ENCODE measurements around the gene QTRT2. TPM values are rescaled to one million over a fixed set of nuclear protein-coding genes. Genes with fewer than 3 reads are reported as not detected.

QTRT2 gene
- total RNA-seq, 3 donors from 2014 or later: 17.9 to 29.1 (median 21.2) TPM

DNA sequence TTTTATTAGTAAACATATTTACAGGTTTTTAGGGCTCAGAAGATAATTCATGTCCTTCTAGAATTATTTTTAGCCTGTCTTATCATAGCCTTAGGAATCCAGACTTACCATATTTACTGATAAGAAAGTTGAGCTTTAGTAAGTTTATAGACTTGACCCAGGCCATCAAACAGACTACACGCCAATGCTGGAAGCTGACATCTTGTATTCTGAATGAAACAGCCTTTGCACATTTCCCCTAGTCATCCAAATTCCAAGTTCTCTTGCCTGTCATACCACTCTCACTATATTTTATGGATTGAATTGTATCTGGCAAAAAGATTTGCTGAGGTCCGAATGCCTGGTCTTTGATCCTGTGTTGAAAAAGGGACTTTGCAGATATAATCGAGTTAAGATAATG, 63.7 kb downstream of the QTRT2 start:
- Histone ChIP-seq H3K36me3 (ENCODE audit: low read depth) (no peaks in the 10 kb centered on the region), H3K4me3 (no peak overlapping the region), H3K9me3 (no peaks in the 10 kb centered on the region), H3K4me1 (ENCODE audit: low read depth) (no peaks in the 10 kb centered on the region)
- DNase-seq (no peak), ATAC-seq (no peak)
- TF ChIP-seq, protein P1, sequence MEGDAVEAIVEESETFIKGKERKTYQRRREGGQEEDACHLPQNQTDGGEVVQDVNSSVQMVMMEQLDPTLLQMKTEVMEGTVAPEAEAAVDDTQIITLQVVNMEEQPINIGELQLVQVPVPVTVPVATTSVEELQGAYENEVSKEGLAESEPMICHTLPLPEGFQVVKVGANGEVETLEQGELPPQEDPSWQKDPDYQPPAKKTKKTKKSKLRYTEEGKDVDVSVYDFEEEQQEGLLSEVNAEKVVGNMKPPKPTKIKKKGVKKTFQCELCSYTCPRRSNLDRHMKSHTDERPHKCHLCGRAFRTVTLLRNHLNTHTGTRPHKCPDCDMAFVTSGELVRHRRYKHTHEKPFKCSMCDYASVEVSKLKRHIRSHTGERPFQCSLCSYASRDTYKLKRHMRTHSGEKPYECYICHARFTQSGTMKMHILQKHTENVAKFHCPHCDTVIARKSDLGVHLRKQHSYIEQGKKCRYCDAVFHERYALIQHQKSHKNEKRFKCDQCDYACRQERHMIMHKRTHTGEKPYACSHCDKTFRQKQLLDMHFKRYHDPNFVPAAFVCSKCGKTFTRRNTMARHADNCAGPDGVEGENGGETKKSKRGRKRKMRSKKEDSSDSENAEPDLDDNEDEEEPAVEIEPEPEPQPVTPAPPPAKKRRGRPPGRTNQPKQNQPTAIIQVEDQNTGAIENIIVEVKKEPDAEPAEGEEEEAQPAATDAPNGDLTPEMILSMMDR (IDR thresholded peaks at IDR 0.05): no peak
- intact Hi-C loops (cut with DNase I, micrococcal nuclease): no loop called here

DNA sequence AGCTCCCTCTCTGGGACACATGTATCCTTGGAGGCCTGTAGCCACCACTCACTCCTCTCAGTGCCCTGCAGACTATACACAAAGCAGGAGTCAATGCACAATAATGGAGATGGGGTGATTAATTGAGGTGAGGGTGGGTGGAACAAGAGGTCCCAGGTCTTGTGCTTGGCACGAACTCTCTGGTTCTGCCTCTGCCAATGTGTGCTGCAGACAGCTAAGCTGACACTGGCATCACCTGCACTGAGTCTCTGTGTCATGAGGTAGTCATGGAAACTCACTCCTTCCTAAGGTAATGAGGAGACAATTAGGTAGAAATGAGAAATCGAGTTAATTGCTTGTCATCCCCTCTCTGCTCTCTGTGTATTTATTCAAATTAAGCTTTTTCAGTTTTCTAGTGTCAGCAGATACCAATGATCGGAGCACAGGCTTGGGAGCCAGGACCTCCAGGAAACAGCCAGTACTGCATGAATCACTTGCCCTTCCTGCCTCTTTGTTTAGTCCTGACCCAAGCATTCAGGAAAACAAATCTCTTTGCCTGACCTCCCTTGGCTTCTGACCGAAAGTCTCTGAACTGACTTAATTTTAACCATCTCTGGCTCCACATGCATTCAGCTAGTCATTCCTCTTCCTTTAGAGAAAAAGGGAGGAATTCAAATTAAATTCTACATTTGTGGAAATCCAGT, 65.6 kb downstream of the QTRT2 start:
- DNase-seq: peak in 1 of 3 donors; percentile 4

DNA sequence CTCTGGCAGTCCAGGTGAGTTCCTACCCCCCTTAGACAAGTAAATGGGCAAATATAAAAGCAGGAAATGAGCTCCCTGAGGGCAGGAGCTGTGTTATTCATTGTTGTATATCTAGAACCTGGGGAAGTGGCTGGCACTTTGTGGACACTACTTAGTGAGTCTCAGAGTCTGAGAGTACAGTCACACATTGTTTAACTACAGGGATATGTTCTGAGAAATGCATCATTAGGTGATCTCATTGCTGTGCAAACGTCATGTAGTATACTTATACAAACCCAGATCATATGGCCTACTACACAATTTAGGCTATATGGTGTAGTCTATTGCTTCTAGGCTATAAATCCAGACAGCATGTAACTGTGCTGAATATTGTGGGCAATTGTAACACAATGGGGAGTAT, 69.9 kb downstream of the QTRT2 start:
- no peaks in the 10 kb centered on the region for H3K9me3 ChIP-seq
- intact Hi-C loops (cut with DNase I, micrococcal nuclease): no loop called here
- H3K4me3 ChIP-seq: no peak overlapping the region
- ATAC-seq: no peak
- H3K4me1 ChIP-seq (ENCODE audit: low read depth): no peaks in the 10 kb centered on the region
- DNase-seq: no peak
- no peaks in the 10 kb centered on the region for H3K36me3 ChIP-seq (ENCODE audit: low read depth)
- TF ChIP-seq, protein P1 (IDR thresholded peaks at IDR 0.05): no peak

More for the DNA sequence above, 65.6 kb downstream of the QTRT2 start:
- ATAC-seq: peak; percentile 42
- Histone ChIP-seq H3K4me1 (ENCODE audit: low read depth) (no peaks in the 10 kb centered on the region), H3K4me3 (no peak overlapping the region), H3K36me3 (ENCODE audit: low read depth) (no peaks in the 10 kb centered on the region), H3K9me3 (no peaks in the 10 kb centered on the region)
- TF ChIP-seq, protein P1 (IDR thresholded peaks at IDR 0.05): no peak
- intact Hi-C loops (cut with DNase I, micrococcal nuclease): no loop called here

DNA sequence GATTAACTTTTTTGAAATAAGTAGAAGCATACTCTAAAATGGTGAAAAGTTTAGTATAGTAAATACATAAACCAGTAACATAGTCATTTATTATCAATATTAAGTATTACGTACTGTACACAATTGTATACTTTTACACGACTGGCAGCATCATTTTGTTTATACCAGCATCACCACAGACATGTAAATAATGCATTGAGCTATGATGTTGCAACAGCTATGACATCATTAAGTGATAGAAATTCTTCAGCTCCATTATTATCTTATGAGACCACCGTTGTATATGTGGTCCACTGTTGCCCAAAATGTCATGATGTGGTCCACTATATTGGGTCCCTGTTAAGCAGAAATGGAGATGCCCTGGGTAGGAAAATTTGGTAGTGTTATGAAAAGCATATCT, 71.0 kb downstream of the QTRT2 start:
- Histone ChIP-seq H3K36me3 (ENCODE audit: low read depth) (no peaks in the 10 kb centered on the region), H3K4me3 (no peak overlapping the region), H3K9me3 (no peaks in the 10 kb centered on the region), H3K4me1 (ENCODE audit: low read depth) (no peaks in the 10 kb centered on the region)
- TF ChIP-seq, protein P1 (IDR thresholded peaks at IDR 0.05): no peak
- intact Hi-C loops (cut with DNase I, micrococcal nuclease): no loop called here
- no peak for ATAC-seq
- DNase-seq: no peak

DNA sequence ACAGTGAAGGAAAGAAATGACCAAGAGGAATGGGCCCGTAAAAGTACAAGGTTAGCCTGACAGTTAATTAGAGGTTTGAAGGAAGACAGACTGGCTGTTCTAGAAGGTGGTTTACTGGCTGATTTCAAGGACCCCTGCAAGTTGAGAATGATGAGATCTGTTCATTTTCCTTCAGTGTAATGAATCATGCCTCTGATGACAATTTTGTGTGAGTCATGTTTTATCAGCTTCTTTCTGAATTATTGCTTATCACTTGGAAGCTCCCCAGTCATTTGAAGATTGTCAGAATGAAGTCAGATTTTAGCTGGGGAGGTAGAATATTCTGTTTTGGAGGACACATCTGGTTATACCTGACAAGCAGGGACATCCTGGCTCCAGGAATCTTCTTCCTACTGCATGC, 71.7 kb downstream of the QTRT2 start:
- Histone ChIP-seq H3K4me3 (no peak overlapping the region), H3K36me3 (ENCODE audit: low read depth) (no peaks in the 10 kb centered on the region), H3K9me3 (no peaks in the 10 kb centered on the region), H3K4me1 (ENCODE audit: low read depth) (no peaks in the 10 kb centered on the region)
- no peak for ATAC-seq
- no peak for DNase-seq
- intact Hi-C loops (cut with DNase I, micrococcal nuclease): no loop called here
- TF ChIP-seq, protein P1 (IDR thresholded peaks at IDR 0.05): no peak

DNA sequence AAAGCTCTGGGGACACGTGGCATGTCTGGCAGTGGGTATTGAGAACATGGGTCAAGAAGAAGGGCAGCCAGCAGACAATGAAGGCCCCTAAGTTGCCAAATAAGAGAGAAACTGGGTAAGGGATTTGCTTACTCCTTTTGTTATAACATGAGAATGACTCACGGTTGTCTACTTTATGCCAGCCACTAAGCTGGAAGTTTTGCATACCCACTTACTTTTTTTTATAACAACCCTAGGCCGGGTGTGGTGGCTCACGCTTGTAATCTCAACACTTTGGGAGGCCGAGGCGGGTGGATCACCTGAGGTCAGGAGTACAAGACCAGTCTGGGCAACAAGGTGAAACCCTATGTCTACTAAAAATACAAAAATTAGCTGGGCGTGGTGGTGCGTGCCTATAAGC, 72.3 kb downstream of the QTRT2 start:
- Histone ChIP-seq H3K36me3 (ENCODE audit: low read depth) (no peaks in the 10 kb centered on the region), H3K4me3 (no peak overlapping the region), H3K4me1 (ENCODE audit: low read depth) (no peaks in the 10 kb centered on the region), H3K9me3 (no peaks in the 10 kb centered on the region)
- TF ChIP-seq, protein P1 (IDR thresholded peaks at IDR 0.05): no peak
- intact Hi-C loops (cut with DNase I, micrococcal nuclease): no loop called here
- DNase-seq (no peak), ATAC-seq (no peak)

All from mucosa of descending colon (tissue), 3 donors.